Activated CD8-positive, alpha-beta T cell treated with anti-CD3 and anti-CD28 coated beads for 36 hours (primary cell): ENCODE measurements around the gene SPACA6. TPM values are rescaled to one million over a fixed set of nuclear protein-coding genes. Genes with fewer than 3 reads are reported as not detected.

Experiments used
- ATAC-seq: fragments of 200-7000 bp; cut with Tn5 transposase; one replicate; pipeline ENCODE4 v1.10.0; 2021; ENCODE audit warnings: mild to moderate bottlenecking, moderate library complexity
- CTCF ChIA-PET: fragments of 350-600 bp; sonication (Branson Sonifier 250); formaldehyde crosslinking; loops from one replicate; lab custom pipeline; 2021; ENCODE audit warnings: antibody characterized with exemption; lab: Charles Lee
- POLR2A ChIA-PET: fragments of 350-600 bp; sonication (Branson Sonifier 250); formaldehyde crosslinking; loops from one replicate; lab custom pipeline; 2021; ENCODE audit warnings: antibody characterized with exemption; lab: Charles Lee
- DNase-seq: peaks from one replicate; pipeline ENCODE4 v3.0.0-alpha.2; 2020
- H3K27ac Mint-ChIP-seq: one replicate; pipeline ENCODE4 v1.8.0; 2021; ENCODE audit warnings: mild to moderate bottlenecking, mixed read lengths
- H3K27me3 Mint-ChIP-seq: one replicate; pipeline ENCODE4 v1.8.0; 2021; ENCODE audit warnings: mixed read lengths
- H3K36me3 Mint-ChIP-seq: one replicate; pipeline ENCODE4 v1.8.0; 2021; ENCODE audit warnings: low read depth, mixed read lengths
- H3K4me1 Mint-ChIP-seq: one replicate; pipeline ENCODE4 v1.8.0; 2021; ENCODE audit warnings: low read depth, mixed read lengths
- H3K4me3 Mint-ChIP-seq: one replicate; pipeline ENCODE4 v1.8.0; 2021; ENCODE audit warnings: mild to moderate bottlenecking, moderate library complexity, mixed read lengths
- H3K9me3 Mint-ChIP-seq: one replicate; pipeline ENCODE4 v1.8.0; 2021; ENCODE audit warnings: mixed read lengths
- CTCF ChIP-seq: fragments of 200-600 bp; IDR thresholded peaks from one replicate; pipeline ENCODE4 v1.8.0; 2022; ENCODE audit warnings: antibody characterized with exemption, mild to moderate bottlenecking
- intact Hi-C: fragments of 100-400 bp; cut with micrococcal nuclease; formaldehyde crosslinking; loops from one replicate; pipeline ENCODE4 v1.10.0; 2022
- total RNA-seq, 2 experiments: library from RNA; stranded (reverse); gene quantifications; one replicate each; pipeline ENCODE4 v1.2.3, GENCODE V29; 2021

Gene SPACA6
- total RNA-seq, 2 experiments from 2014 or later: 2.4 to 4.6 TPM

- POLR2A ChIA-PET: no interaction called here
- ATAC-seq (no peak), DNase-seq (no peak)
- H3K4me3 Mint-ChIP-seq: no peak overlapping the region
- peaks cover 3% of the 10 kb centered on the region for H3K36me3 Mint-ChIP-seq
- no peak overlapping the region for H3K27ac Mint-ChIP-seq
- TF ChIP-seq CTCF: no peak
- H3K9me3 Mint-ChIP-seq: no peaks in the 10 kb centered on the region
- intact Hi-C loops: no loop called here
- CTCF ChIA-PET: no interaction called here
- H3K4me1 Mint-ChIP-seq: no peaks in the 10 kb centered on the region
- peaks cover 8% of the 10 kb centered on the region for H3K27me3 Mint-ChIP-seq
These were observed 18.6 kb downstream of the SPACA6 start for GRCh38 chr19:51711702-51712101.

GRCh38 chr19:51712461-51713081 is 19.4 kb downstream of the SPACA6 start:
- Mint-ChIP-seq H3K4me1 (no peaks in the 10 kb centered on the region), H3K27me3 (peaks cover 8% of the 10 kb centered on the region), H3K36me3 (no peaks in the 10 kb centered on the region), H3K9me3 (no peaks in the 10 kb centered on the region), H3K4me3 (no peak overlapping the region), H3K27ac (no peak overlapping the region)
- DNase-seq (peak; percentile 27), ATAC-seq (peak; percentile 42)
- TF ChIP-seq CTCF: peak; percentile 56
- CTCF ChIA-PET: no interaction called here
- intact Hi-C loops: no loop called here
- POLR2A ChIA-PET: interaction anchor here (0.6 kb wide), 1 partner anchor 11 kb away, joined by 3 read pairs; no protein-coding TSS in a partner anchor

- no peak for ATAC-seq
- ChIA-PET CTCF (no interaction called here), POLR2A (no interaction called here)
- Mint-ChIP-seq H3K27ac (no peak overlapping the region), H3K27me3 (peaks cover 11% of the 10 kb centered on the region), H3K9me3 (no peaks in the 10 kb centered on the region), H3K36me3 (no peaks in the 10 kb centered on the region), H3K4me1 (peaks cover under 1% of the 10 kb centered on the region), H3K4me3 (no peak overlapping the region)
- intact Hi-C loops: no loop called here
- no peak for DNase-seq
- TF ChIP-seq CTCF: no peak
These were observed 20.5 kb downstream of the SPACA6 start for GRCh38 chr19:51713319-51714285.

- no peak overlapping the region for H3K27ac Mint-ChIP-seq
- CTCF ChIA-PET: no interaction called here
- ATAC-seq: no peak
- H3K9me3 Mint-ChIP-seq: no peaks in the 10 kb centered on the region
- POLR2A ChIA-PET: no interaction called here
- H3K4me1 Mint-ChIP-seq: peaks cover 3% of the 10 kb centered on the region
- DNase-seq: no peak
- peaks cover 19% of the 10 kb centered on the region for H3K27me3 Mint-ChIP-seq
- intact Hi-C loops: no loop called here
- H3K4me3 Mint-ChIP-seq: no peak overlapping the region
- H3K36me3 Mint-ChIP-seq: no peaks in the 10 kb centered on the region
- TF ChIP-seq CTCF: no peak
These were observed 21.7 kb downstream of the SPACA6 start for GRCh38 chr19:51714848-51715247.

- Mint-ChIP-seq H3K36me3 (no peaks in the 10 kb centered on the region), H3K4me1 (peaks cover 3% of the 10 kb centered on the region), H3K27ac (no peak overlapping the region), H3K27me3 (peaks cover 20% of the 10 kb centered on the region), H3K4me3 (no peak overlapping the region), H3K9me3 (no peaks in the 10 kb centered on the region)
- ATAC-seq (no peak), DNase-seq (no peak)
- no peak for TF ChIP-seq CTCF
- ChIA-PET CTCF (no interaction called here), POLR2A (no interaction called here)
- intact Hi-C loops: no loop called here
These were observed 22.7 kb downstream of the SPACA6 start for GRCh38 chr19:51715850-51716249.
